Upper lobe of left lung (tissue), 6 donors: ENCODE data around the gene SRP14. TPM values are rescaled to one million over a fixed set of nuclear protein-coding genes. Genes with fewer than 3 reads are reported as not detected.

ENCODE experiments used
- ATAC-seq, 2 donors: fragments of 200-7000 bp; cut with Tn5 transposase; one replicate each; pipeline ENCODE4 v1.9.1; 2022; ENCODE audit warnings: mild to moderate bottlenecking in 2 of 2, moderate library complexity in 2 of 2; ENCODE audit not compliant: low FRiP score in 2 of 2
- DNase-seq, 2 donors: peaks; one replicate each; pipeline ENCODE4 v3.0.0-alpha.2; 2019 to 2020
- H3K27ac ChIP-seq, 4 donors: fragments of 200-600 bp; sonication (generic); one replicate each; pipeline ENCODE4 v1.5.1; 2016 to 2019
- H3K27me3 ChIP-seq, 4 donors: fragments of 200-600 bp; sonication (generic); one replicate each; pipeline ENCODE4 v1.5.1; 2017 to 2019
- H3K36me3 ChIP-seq, 4 donors: fragments of 200-600 bp; sonication (generic); one replicate each; pipeline ENCODE4 v1.5.1; 2016 to 2019
- H3K4me1 ChIP-seq, 4 donors: fragments of 200-600 bp; sonication (generic); one replicate each; pipeline ENCODE4 v1.5.1; 2018 to 2019
- H3K4me3 ChIP-seq, 4 donors: fragments of 200-600 bp; sonication (generic); one replicate each; pipeline ENCODE4 v1.5.1; 2017 to 2019; ENCODE audit warnings: mild to moderate bottlenecking in 2 of 4, moderate library complexity in 1 of 4
- H3K9me3 ChIP-seq, 4 donors: fragments of 200-600 bp; sonication (generic); one replicate each; pipeline ENCODE4 v1.5.1; 2018 to 2019
- EP300 ChIP-seq, 4 donors: sonication (generic); formaldehyde crosslinking; IDR thresholded peaks; one replicate each; pipeline ENCODE4 v1.5.1; 2017; ENCODE audit warnings: antibody characterized with exemption in 4 of 4, control low read depth in 2 of 4
- POLR2A ChIP-seq, 4 donors: fragments of 450-650 bp; IDR thresholded peaks; one replicate each; pipeline ENCODE4 v1.5.1; 2016 to 2017; ENCODE audit warnings: antibody characterized with exemption in 4 of 4, mild to moderate bottlenecking in 2 of 4
- POLR2AphosphoS5 ChIP-seq, 2 donors: sonication (generic); formaldehyde crosslinking; IDR thresholded peaks; one replicate each; pipeline ENCODE4 v1.5.1; 2017; ENCODE audit warnings: antibody characterized with exemption in 2 of 2
- WGBS, 2 donors: methylation state at CpG; one replicate each; pipeline ENCODE4 v1.1.5; 2017 to 2018; 5-methylcytosine and 5-hydroxymethylcytosine counted together
- total RNA-seq, 6 donors: library from RNA; depleted of rRNA in 4 of 6; stranded (reverse); fragments of >200 nt in 4 of 6; gene quantifications; one replicate each; pipeline versions ENCODE4 v1.1.0 to v1.2.1, GENCODE V29; 2016 to 2021
- TF ChIP-seq, protein P1 (sequence below), 6 experiments: fragments of 450-650 bp in 4 of 6; fragments of 200-600 bp in 2 of 6; sonication (generic) in 2 of 6; IDR thresholded peaks; one replicate each; pipeline ENCODE4 v1.5.1; 2016 to 2019; ENCODE audit warnings: antibody characterized with exemption in 6 of 6
- donor health status: DM: no; HTN: no; CAD: no; lungs with moderate emphysema.
- donor health status: DM: no; HTN: yes; CAD: no; lungs with severe emphysema.

The SRP14 gene
- total RNA-seq, 6 donors from 2014 or later: 55.5 to 342 (median 191) TPM

DNA sequence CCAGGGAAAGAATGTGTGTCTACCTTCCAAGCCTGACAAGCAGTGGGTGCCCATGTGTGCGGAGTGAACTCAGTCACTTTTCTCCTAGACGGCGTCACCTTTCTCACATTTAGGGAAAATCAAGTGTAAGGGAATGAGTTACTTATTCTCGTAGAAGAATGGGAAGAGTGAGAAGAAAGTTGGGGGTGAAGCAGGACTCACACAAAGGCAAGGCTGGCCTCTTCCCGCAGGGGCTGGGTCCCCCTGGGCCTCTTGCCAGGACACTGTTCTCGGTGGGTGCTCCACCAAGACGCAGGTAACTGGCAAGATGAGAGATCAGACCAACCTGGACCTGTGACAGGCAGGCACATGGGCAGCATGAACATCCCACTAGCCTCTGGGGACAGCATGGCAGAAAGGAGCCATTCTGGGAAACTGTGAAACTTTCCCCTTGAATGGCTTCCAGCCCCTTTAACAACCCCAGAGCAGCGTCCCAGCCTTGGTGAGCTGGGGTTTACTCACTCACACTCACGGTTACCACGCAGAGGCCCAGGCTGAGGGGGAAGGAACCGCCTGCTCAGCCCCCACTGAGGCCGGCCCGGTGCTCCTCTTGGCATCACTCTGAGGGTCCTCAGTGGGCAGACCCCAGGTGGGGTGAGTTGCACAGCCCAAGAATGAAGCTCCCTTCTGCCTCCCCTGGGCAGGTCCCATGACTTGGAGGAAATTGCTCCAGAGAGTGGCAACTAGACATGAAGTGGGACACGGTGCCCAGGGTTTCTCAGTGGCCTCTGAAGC lies 15.0 kb upstream of the SRP14 start:
- DNase-seq (no peak), ATAC-seq (no peak)
- no peaks in the 10 kb centered on the region for H3K9me3 ChIP-seq
- TF ChIP-seq POLR2AphosphoS5 (IDR thresholded peaks at IDR 0.05) (no peak), POLR2A (IDR thresholded peaks at IDR 0.05) (no peak), EP300 (IDR thresholded peaks at IDR 0.05) (no peak)
- TF ChIP-seq, protein P1, sequence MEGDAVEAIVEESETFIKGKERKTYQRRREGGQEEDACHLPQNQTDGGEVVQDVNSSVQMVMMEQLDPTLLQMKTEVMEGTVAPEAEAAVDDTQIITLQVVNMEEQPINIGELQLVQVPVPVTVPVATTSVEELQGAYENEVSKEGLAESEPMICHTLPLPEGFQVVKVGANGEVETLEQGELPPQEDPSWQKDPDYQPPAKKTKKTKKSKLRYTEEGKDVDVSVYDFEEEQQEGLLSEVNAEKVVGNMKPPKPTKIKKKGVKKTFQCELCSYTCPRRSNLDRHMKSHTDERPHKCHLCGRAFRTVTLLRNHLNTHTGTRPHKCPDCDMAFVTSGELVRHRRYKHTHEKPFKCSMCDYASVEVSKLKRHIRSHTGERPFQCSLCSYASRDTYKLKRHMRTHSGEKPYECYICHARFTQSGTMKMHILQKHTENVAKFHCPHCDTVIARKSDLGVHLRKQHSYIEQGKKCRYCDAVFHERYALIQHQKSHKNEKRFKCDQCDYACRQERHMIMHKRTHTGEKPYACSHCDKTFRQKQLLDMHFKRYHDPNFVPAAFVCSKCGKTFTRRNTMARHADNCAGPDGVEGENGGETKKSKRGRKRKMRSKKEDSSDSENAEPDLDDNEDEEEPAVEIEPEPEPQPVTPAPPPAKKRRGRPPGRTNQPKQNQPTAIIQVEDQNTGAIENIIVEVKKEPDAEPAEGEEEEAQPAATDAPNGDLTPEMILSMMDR (IDR thresholded peaks at IDR 0.05): no peak
- no peaks in the 10 kb centered on the region for H3K27me3 ChIP-seq
- WGBS, 2 donors: 82 to 88% methylated on average over 7 to 13 of the region's 14 CpGs
- H3K27ac ChIP-seq: peak overlapping the region in 2 of 4 donors; percentile 21 to 40
- H3K36me3 ChIP-seq: no peaks in the 10 kb centered on the region
- H3K4me1 ChIP-seq: peaks cover 14 to 43% (median 28%) of the 10 kb centered on the region in 4 donors
- H3K4me3 ChIP-seq: no peak overlapping the region

DNA sequence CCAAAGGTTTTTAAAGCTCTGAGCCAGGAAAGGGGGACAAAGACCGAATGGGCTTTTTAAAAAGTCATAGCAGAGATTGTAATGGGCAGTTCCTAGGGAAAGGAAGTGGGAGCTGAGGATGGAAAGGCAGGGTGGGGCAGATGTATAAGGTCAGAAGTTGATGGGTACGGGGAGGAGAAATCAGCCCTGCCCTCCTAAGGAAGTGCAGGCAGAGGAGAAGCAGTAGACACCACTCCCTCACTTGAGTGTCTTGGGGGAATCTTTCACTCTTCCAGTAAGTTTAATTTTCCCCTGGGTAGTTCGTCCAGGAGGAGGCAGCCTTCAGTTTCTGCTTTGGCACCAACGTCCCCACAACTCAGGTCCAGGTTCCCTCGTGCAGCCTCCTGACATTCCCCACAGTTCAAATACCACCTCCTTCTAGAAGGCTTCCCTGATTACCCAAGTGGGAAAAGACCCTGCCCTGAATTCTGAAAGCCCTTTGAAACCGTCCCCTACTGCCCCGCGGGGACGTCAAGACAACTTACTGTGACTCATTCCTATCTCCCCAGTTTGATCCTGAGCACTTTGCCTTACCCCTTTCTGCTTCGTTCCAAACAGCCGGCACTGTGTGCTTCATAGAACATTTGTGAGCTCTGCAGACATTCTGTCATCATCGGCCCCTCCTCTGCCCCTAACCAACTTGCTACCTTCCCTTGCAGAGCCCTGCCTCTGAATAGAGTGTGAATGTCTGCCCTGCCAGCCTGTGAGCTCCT lies 14.3 kb upstream of the SRP14 start:
- Histone ChIP-seq H3K27me3 (no peaks in the 10 kb centered on the region), H3K4me3 (no peak overlapping the region), H3K27ac (peak overlapping the region in 1 of 4 donors; percentile 40), H3K9me3 (no peaks in the 10 kb centered on the region), H3K36me3 (no peaks in the 10 kb centered on the region), H3K4me1 (peaks cover 22 to 49% (median 36%) of the 10 kb centered on the region in 4 donors)
- DNase-seq: no peak
- ATAC-seq: no peak
- 75 to 78% methylated on average over 12 of the region's 12 CpGs for WGBS, 2 donors
- no peak for TF ChIP-seq POLR2AphosphoS5 (IDR thresholded peaks at IDR 0.05)
- no peak for TF ChIP-seq EP300 (IDR thresholded peaks at IDR 0.05)
- TF ChIP-seq, protein P1 (IDR thresholded peaks at IDR 0.05): peak in 1 of 6 experiments; percentile 9
- no peak for TF ChIP-seq POLR2A (IDR thresholded peaks at IDR 0.05)

DNA sequence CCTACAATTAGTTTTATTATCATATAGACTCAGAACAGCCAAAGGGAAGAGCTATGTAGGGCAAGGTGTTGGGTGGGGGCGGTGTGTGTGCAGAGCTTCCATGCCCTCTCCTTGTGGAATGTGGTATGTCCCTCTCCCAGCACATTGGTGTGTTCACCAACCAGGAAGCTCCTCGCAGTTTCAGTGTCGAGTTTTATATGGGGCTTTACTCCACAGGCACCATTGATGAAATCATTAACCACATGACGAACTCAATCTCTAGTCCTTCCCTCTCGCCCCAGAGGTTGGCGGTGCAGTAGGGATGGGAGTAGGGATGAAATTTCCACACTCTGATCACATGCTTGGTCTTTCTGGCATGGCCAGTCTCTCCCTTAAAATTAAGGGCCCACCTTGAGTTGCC lies 13.6 kb upstream of the SRP14 start:
- peaks cover 28 to 56% (median 42%) of the 10 kb centered on the region in 4 donors for H3K4me1 ChIP-seq
- 59 to 86% methylated on average over 6 of the region's 6 CpGs for WGBS, 2 donors
- no peaks in the 10 kb centered on the region for H3K27me3 ChIP-seq
- peak overlapping the region in 1 of 4 donors; percentile 40 for H3K27ac ChIP-seq
- ATAC-seq (no peak), DNase-seq (no peak)
- H3K36me3 ChIP-seq: no peaks in the 10 kb centered on the region
- TF ChIP-seq POLR2A (IDR thresholded peaks at IDR 0.05) (no peak), POLR2AphosphoS5 (IDR thresholded peaks at IDR 0.05) (no peak), EP300 (IDR thresholded peaks at IDR 0.05) (no peak)
- TF ChIP-seq, protein P1 (IDR thresholded peaks at IDR 0.05): no peak
- H3K9me3 ChIP-seq: no peaks in the 10 kb centered on the region
- H3K4me3 ChIP-seq: no peak overlapping the region

DNA sequence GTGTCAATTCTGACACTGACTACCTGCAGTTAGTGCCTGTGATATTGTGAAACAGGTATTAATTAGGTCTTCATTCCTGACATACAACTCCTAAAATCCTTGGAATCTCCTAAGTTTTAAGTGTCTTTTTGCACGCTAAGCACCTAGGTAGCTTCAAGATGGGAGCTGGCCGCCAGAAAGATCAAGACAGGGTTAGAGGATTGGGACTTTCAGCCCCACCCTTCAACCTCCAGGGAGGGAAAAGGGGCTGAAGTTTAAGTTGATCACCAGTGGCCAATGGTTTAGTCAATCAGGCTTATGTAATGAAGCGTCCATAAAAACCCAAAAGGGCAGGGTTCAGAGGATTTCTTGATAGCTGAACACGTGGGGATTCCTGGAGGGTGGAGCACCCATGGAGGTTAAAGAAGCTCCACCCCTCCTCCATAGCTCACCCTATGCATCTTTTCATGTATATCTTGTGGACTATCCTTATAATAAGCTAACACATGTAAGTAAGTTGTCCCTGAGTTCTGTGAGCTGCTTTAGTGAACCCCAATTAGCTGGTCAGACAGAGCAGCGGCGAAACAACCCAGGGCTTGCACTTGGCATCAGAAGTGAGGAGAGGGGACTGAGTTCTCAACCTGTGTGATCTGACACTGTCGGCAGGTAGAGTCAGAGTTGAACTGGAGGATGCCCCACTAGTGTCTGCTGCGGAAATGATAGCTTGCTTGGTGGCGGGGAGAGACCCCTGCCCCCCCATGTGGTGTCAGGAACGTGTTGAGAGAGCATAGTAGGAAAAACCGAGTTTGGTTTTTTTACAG lies 12.8 kb upstream of the SRP14 start:
- H3K36me3 ChIP-seq: no peaks in the 10 kb centered on the region
- no peak overlapping the region for H3K4me3 ChIP-seq
- H3K27me3 ChIP-seq: no peaks in the 10 kb centered on the region
- TF ChIP-seq, protein P1 (IDR thresholded peaks at IDR 0.05): no peak
- no peak for TF ChIP-seq POLR2AphosphoS5 (IDR thresholded peaks at IDR 0.05)
- no peak for TF ChIP-seq POLR2A (IDR thresholded peaks at IDR 0.05)
- TF ChIP-seq EP300 (IDR thresholded peaks at IDR 0.05): no peak
- H3K27ac ChIP-seq: peak overlapping the region in 1 of 4 donors; percentile 3
- WGBS, 2 donors: 89 to 92% methylated on average over 9 to 11 of the region's 11 CpGs
- no peaks in the 10 kb centered on the region for H3K9me3 ChIP-seq
- peaks cover 36 to 64% (median 50%) of the 10 kb centered on the region in 4 donors for H3K4me1 ChIP-seq
- no peak for ATAC-seq
- DNase-seq: no peak
